NCI-H2029 (cell line): ENCODE results near the gene COA1.

Source experiments
- DNase-seq: peaks from one replicate; lab custom pipeline; 2025; lab: John Stamatoyannopoulos, UW

Gene COA1

GRCh38 chr7:43652364-43652763, 77.0 kb downstream of the COA1 start:
- DNase-seq, result no peak

- no peak for DNase-seq
These were observed 78.8 kb downstream of the COA1 start for GRCh38 chr7:43650457-43651052.

- DNase-seq, result no peak
These were observed 79.5 kb downstream of the COA1 start for GRCh38 chr7:43649755-43650274.

GRCh38 chr7:43648473-43649406, 80.6 kb downstream of the COA1 start:
- DNase-seq, result peak; percentile 36

- peak; percentile 95 for DNase-seq
These were observed 81.5 kb downstream of the COA1 start for GRCh38 chr7:43647673-43648472.

- peak; percentile 60 for DNase-seq
These were observed 82.0 kb downstream of the COA1 start for GRCh38 chr7:43647339-43647672.

GRCh38 chr7:43646603-43647338, 82.6 kb downstream of the COA1 start:
- DNase-seq, result no peak

GRCh38 chr7:43645699-43646226, 83.6 kb downstream of the COA1 start:
- no peak for DNase-seq

- DNase-seq, result no peak
These were observed 85.5 kb downstream of the COA1 start for GRCh38 chr7:43643846-43644245.

GRCh38 chr7:43642897-43643630, 86.3 kb downstream of the COA1 start:
- DNase-seq, result no peak

GRCh38 chr7:43640679-43641078, 88.6 kb downstream of the COA1 start:
- no peak for DNase-seq

- peak; percentile 94 for DNase-seq
These were observed 89.3 kb downstream of the COA1 start for GRCh38 chr7:43639858-43640491.

GRCh38 chr7:43637114-43637806, 92.1 kb downstream of the COA1 start:
- DNase-seq, result no peak

- DNase-seq, result peak; percentile 93
These were observed 93.2 kb downstream of the COA1 start for GRCh38 chr7:43636093-43636492.

- no peak for DNase-seq
These were observed 94.9 kb downstream of the COA1 start for GRCh38 chr7:43634384-43634783.

GRCh38 chr7:43632746-43633145, 96.6 kb downstream of the COA1 start:
- no peak for DNase-seq

GRCh38 chr7:43631559-43631958, 97.8 kb downstream of the COA1 start:
- DNase-seq, result no peak

- DNase-seq, result no peak
These were observed 98.8 kb downstream of the COA1 start for GRCh38 chr7:43630482-43630881.

- DNase-seq, result no peak
These were observed 99.5 kb downstream of the COA1 start for GRCh38 chr7:43629857-43630256.

- DNase-seq, result no peak
These were observed 100.9 kb downstream of the COA1 start for GRCh38 chr7:43628431-43628830.
